H1 (cell line): ENCODE results near the gene ADGRL3. TPM values are rescaled to one million over a fixed set of nuclear protein-coding genes. Genes with fewer than 3 reads are reported as not detected.

Experiments
- ATF2 ChIP-seq: IDR thresholded peaks from 2 replicates; pipeline ENCODE4 v1.6.1; 2012; ENCODE audit warnings: low read length, inconsistent platforms
- BRCA1 ChIP-seq: IDR thresholded peaks from 2 replicates; pipeline ENCODE4 v1.6.1; 2012; ENCODE audit warnings: low read depth, low read length, improper control_type of control experiment
- CBX8 ChIP-seq: fragments of 300-800, 300-1000 bp; sonication (generic); IDR thresholded peaks from 2 replicates; pipeline ENCODE4 v1.7.1; 2016; ENCODE audit warnings: low read depth, low read length, borderline replicate concordance
- JUND ChIP-seq: IDR thresholded peaks from 2 replicates; pipeline ENCODE4 v1.6.1; 2011; ENCODE audit warnings: mild to moderate bottlenecking, improper control_type of control experiment, low read length
- NRF1 ChIP-seq: IDR thresholded peaks from 2 replicates; pipeline ENCODE4 v1.6.1; 2011; ENCODE audit warnings: mild to moderate bottlenecking, low read depth, low read length, improper control_type of control experiment
- SAP30 ChIP-seq: fragments of 300-600 bp; sonication (generic); IDR thresholded peaks from 2 replicates; pipeline ENCODE4 v1.7.1; 2012; ENCODE audit warnings: low read length, moderate library complexity, mild to moderate bottlenecking, inconsistent platforms; ENCODE audit not compliant: insufficient read depth, insufficient replicate concordance
- polyA plus RNA-seq, 7 experiments: library from polyadenylated mRNA; depleted of rRNA in 3 of 7; stranded (reverse) in 5 of 7; unstranded in 2 of 7; fragments of >200 nt in 5 of 7; fragments of 200-250 nt in 2 of 7; gene quantifications; 1 replicate in 5 of 7; 2 replicates in 1 of 7; 4 replicates in 1 of 7; pipeline versions ENCODE4 v1.2.1 to v1.2.3, GENCODE V29; 2011 to 2013; ENCODE audit warnings: missing spikeins in 2 of 7, mixed read lengths in 2 of 7
- total RNA-seq: library from RNA; stranded (reverse); fragmentation: NEBNext Ultra II Directional; extraction: Animal tissue kit (Norgen Biotek cat#: 25700); gene quantifications from 2 replicates; pipeline ENCODE4 v1.2.1, GENCODE V29; 2021

Gene ADGRL3
- total and polyA plus RNA-seq, 2 of the 8 experiments (the other 6 are each of a cell fraction or from before 2014, with no cell fraction given) = 6.6 to 13.0 TPM

GRCh38 chr4:62004881-62005280 lies 804.8 kb downstream of the ADGRL3 start (continued):
- no peak for TF ChIP-seq ATF2
- TF ChIP-seq SAP30 = no peak
- no peak for TF ChIP-seq BRCA1
- TF ChIP-seq NRF1 = no peak
- TF ChIP-seq CBX8 = no peak
- TF ChIP-seq JUND = no peak
- TF ChIP-seq, all 59 proteins: peak for 0
